Dendritic cell treated with granulocyte-macrophage colony-stimulating factor and Interleukin-4, amounts not matched to agents 40 ng/mL and 50 ng/mL, for 4 days (primary cell): Measurements from ENCODE around the gene CUEDC1.

Experiments
- H3K27ac Mint-ChIP-seq: one replicate; pipeline ENCODE4 v1.8.0; 2022; ENCODE audit warnings: mild to moderate bottlenecking, mixed read lengths
- H3K27me3 Mint-ChIP-seq: one replicate; pipeline ENCODE4 v1.8.0; 2022; ENCODE audit warnings: mild to moderate bottlenecking, mixed read lengths
- H3K36me3 Mint-ChIP-seq: one replicate; pipeline ENCODE4 v1.8.0; 2022; ENCODE audit warnings: low read depth, mixed read lengths
- H3K4me1 Mint-ChIP-seq: one replicate; pipeline ENCODE4 v1.8.0; 2022; ENCODE audit warnings: low read depth, mixed read lengths
- H3K4me3 Mint-ChIP-seq: one replicate; pipeline ENCODE4 v1.8.0; 2022; ENCODE audit warnings: mild to moderate bottlenecking, moderate library complexity, mixed read lengths
- H3K9me3 Mint-ChIP-seq: one replicate; pipeline ENCODE4 v1.8.0; 2022; ENCODE audit warnings: mixed read lengths
- intact Hi-C: fragments of 100-400 bp; cut with micrococcal nuclease; formaldehyde crosslinking; loops from one replicate; pipeline ENCODE4 v1.15.0; 2022

Gene CUEDC1

DNA sequence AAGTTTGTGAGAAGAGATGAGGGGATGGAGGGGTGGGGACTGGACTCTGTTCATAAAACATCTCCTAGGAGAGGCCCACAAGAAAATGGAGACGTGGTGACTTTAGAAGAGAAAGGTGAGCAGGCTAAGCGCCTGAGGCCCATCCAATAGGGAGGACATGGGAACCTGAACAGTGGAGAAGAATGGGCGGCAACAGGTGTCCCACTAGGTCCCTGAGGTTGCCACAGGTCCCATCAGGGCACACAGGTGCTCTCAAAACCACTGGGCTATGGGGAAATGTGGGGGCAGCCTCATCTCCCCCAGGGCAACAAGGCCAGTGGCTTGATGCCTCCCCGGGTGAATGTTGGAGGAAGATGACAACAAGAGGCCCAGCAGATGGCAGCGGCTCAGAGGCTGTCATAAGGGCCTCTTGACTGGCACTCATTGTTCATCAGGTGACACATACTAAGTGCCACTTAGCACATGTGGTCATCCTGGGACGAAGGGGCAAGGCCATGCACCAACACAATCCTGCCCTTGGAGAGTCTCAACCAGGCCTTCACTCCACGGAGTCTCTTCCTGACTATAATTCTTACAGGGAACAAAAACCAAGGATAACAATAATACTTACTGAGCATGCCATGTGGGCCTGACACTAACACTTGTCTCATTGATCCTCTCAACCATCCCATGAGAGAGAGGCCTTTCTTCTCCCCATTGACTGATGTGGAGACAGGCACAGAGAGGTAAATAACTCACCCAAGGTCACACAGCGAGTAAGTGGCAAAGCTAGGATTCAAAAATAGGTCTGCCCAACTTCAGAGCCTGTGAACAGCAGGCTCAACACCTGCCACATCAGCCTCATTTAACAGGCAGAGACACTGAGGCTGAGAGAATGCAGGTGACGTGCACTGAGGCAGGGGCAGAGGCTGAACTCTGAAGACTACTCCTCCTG, 38.0 kb downstream of the CUEDC1 start:
- H3K4me1 Mint-ChIP-seq = peaks cover 50% of the 10 kb centered on the region
- no peak overlapping the region for H3K4me3 Mint-ChIP-seq
- intact Hi-C loops = no loop called here
- peaks cover 40% of the 10 kb centered on the region for H3K36me3 Mint-ChIP-seq
- H3K27ac Mint-ChIP-seq = peak overlapping the region; percentile 65
- H3K27me3 Mint-ChIP-seq = no peaks in the 10 kb centered on the region
- no peaks in the 10 kb centered on the region for H3K9me3 Mint-ChIP-seq

DNA sequence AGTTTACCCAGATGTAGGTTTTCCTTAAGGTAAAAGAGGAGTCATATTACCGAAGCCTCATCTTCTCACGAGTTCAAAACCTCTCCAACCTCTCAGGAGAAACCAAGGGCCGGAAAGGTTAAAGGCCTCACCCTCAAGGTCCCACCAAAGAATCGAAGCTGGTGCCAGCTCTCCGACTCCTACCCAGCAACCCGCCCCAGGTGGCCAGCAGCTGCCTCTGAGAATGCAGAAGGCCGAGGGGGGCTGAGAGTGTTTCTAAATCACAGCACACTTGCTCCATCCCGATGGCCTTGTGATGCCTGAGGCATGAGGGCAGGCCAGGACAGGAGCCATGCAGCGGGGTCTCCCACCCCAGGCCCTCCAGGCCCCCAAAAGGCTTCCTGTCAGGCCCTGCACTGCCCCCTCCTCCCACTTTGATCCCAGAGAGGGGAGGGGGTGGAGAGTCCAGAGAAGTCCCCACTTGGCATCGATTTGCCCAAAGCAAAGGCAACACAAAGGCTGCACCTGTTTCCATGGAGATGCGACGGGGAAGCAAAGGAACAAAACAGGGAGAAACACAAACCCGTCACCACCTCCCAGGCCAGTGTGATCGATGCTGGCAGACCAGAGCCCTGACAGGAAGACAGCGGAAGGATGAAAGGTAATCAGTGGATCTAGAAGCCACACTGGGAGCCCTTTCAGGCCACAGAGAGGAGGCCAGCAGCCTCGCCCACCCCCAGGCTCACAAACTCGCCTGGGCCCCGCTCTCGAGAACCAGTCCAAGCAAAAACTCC, 39.0 kb downstream of the CUEDC1 start:
- peak overlapping the region; percentile 65 for H3K27ac Mint-ChIP-seq
- intact Hi-C loops = no loop called here

DNA sequence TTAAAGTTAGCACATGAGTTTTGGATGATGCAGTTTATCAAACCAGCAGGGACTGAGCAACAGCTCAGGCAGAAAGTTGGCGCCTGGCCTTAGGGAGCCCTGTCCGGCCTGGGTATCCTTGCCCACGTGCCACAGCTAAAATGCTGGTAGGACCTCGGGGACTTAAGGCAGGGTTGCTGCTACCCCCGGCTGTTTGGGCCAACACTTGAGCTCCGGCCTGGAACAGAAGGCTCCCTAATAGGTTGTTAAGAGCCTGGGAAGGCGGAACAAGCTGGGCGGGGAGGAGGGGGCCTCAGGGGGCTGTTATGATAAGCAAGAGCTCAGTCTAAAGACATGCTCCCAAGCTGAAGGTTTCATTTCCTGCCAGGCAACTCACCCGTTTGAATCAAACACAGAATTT, 39.7 kb downstream of the CUEDC1 start:
- peaks cover 47% of the 10 kb centered on the region for H3K4me1 Mint-ChIP-seq
- H3K4me3 Mint-ChIP-seq = no peak overlapping the region
- H3K27ac Mint-ChIP-seq = peak overlapping the region; percentile 65
- no peaks in the 10 kb centered on the region for H3K27me3 Mint-ChIP-seq
- no peaks in the 10 kb centered on the region for H3K9me3 Mint-ChIP-seq
- peaks cover 37% of the 10 kb centered on the region for H3K36me3 Mint-ChIP-seq
- intact Hi-C loops = no loop called here

More for the DNA sequence above, 39.0 kb downstream of the CUEDC1 start:
- no peaks in the 10 kb centered on the region for H3K27me3 Mint-ChIP-seq
- H3K4me1 Mint-ChIP-seq = peaks cover 41% of the 10 kb centered on the region
- H3K9me3 Mint-ChIP-seq = no peaks in the 10 kb centered on the region
- H3K4me3 Mint-ChIP-seq = no peak overlapping the region
- H3K36me3 Mint-ChIP-seq = peaks cover 38% of the 10 kb centered on the region

DNA sequence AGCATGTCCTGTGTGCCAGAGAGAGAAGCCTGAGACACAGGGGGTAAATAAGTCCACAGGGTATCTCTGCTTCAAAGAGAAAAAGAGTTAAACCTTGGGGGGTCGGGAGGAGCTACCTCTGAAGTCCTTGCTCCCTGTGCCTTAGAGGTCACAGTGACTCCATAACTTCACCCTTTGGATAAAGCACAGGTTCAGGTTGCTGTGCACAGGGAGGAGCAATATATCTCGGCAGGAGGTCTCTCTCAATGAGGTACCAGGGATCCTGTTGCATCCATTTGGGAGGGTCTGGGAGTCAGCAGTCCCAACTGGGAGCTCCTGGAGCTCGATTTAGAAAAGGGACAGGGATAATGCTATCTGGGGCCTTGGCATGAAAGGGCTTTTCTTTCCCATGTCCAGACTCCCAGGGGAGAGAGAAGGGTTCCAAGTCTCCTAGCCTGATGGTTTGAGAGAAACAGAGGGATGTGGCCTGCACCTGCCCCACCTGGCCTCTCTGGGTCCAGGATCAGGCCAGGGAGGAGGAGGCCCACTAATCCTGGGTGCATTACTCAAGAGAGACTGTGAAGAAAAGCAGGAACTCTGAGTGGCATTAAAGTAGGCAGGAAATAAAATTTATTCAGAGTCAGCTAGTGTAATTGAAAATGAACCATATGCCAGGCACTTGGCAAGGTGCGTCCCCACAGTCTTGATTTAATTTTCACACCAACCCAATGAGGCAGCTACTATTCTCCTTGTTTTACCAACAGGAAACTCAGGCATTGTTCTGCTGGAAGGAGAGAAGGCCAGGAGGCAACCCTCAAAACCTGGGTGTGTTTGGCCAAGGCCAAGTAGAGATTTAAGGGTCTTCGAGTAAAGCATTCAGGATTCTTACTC, 40.7 kb downstream of the CUEDC1 start:
- Mint-ChIP-seq H3K9me3 (no peaks in the 10 kb centered on the region), H3K4me1 (peaks cover 58% of the 10 kb centered on the region), H3K27ac (no peak overlapping the region), H3K27me3 (no peaks in the 10 kb centered on the region), H3K36me3 (peaks cover 36% of the 10 kb centered on the region), H3K4me3 (no peak overlapping the region)
- intact Hi-C loops = no loop called here

DNA sequence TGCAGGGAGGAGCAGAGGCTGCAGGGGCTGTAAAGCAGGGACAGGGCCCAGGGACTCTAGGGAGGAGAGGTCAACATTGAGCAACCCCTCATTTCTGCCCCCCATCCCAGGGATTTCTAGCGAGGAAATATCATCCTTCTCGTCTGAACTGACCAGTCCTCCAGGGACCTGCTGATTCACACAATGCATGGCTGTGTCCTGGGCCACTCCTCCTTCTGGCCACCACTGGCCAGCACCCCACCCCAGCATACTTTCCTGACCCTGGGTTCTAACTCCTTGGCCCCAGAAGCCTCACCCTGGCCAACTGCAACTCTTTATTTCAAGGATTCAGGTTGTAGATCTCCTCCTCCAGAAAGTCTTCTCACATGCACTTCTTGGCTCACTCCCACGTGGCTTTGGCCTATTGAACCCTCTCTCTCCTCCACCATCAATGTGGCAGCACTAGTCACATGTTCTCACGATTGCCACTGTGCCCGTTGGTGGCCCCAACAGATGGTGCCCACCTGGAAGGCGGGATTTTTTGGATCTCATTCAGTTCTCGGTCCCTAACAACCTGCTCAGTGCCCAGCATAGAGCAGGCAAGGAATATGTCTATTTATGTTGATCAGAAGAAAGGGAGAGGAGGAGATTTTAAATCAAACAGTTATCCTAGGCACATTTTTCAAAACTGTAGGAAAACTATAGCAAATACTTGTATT, 41.5 kb downstream of the CUEDC1 start:
- Mint-ChIP-seq H3K27ac (no peak overlapping the region), H3K9me3 (no peaks in the 10 kb centered on the region), H3K36me3 (peaks cover 36% of the 10 kb centered on the region), H3K27me3 (no peaks in the 10 kb centered on the region), H3K4me1 (peaks cover 61% of the 10 kb centered on the region), H3K4me3 (no peak overlapping the region)
- intact Hi-C loops = no loop called here

DNA sequence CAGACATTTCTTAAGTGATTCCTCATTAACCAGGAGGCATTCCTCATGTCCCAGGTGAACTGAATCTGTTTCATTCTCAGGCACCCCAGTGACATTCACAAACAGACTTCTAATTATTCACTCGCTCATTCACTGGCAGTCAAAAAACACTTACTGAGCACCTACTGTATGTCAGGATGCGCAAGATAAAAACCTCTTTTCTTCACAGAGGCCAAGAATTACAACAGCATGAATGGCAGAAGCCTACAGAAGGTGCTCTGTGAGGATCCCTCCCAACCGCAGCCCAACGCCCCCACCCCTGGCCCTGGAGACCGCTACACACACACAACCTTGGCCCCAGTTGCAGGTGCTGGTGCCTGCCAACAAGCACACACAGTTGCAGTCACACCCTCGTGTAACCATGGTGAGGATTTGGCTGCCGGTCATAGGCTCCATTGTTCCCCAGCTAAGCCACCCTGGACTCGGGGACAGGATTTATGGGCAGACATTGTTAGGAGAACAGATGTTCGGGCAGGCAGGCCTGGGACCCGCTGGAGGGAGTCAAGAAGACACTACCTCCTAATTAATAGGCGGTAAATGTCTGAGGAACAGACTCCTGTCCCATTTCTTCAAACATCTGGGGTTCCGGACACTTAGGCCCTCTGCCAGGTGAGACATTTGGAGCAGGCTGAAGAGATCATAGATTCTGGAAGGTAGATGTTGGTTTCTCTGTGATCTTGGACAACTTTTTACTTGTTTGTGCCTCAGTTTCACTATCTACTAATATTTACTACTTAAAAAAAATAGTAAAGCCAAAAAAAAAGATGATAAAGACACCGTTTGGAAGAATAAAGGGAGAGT, 43.2 kb downstream of the CUEDC1 start:
- intact Hi-C loops = no loop called here
- H3K27me3 Mint-ChIP-seq = no peaks in the 10 kb centered on the region

DNA sequence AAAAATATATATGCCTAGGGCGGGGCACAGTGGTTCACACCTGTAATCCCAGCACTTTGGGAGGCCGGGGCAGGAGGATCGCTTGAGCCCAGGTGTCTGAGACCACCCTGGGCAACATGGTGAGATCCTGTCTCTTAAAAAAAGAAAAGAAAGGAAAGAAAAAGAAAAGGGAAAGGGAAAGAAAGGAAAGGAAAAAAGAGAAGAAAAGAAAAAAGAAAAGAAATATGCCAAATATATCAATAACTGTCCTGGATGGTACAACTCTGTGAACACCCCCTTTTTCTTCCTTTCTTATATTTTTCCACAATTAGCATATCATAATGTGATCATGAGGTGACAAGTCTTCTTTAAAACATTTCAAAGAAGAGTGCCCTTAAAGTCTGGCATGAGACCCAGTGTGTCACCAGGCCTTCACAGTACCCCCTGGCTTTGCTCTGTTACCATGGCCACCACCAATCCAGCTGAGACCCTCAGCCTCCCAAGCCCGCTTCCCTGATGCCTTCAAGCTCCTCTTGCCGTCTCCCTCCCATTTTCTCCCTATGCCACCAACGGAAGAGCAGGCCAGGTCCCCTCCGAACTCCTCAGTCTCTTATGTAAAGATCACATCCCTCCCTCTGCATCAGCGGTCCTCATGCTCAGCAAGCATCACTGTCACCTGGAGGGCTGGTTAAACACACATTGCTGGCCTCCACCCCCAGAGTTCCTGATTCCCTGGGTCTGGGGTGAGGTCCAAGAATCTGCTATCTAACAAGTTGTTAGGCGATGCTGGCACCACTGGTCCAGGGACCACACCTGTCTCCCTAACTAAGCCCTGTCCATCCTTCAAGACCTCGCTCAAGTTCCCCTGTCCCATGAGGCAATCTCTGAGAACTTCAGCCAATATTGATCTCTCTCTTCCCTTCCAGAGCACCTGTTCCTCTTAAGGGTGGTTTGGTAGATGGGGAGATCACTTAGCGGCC, 44.5 kb downstream of the CUEDC1 start:
- H3K27ac Mint-ChIP-seq = peak overlapping the region; percentile 47
- H3K4me1 Mint-ChIP-seq = peaks cover 53% of the 10 kb centered on the region
- H3K9me3 Mint-ChIP-seq = no peaks in the 10 kb centered on the region
- no peak overlapping the region for H3K4me3 Mint-ChIP-seq
- intact Hi-C loops = no loop called here
- H3K27me3 Mint-ChIP-seq = no peaks in the 10 kb centered on the region
- H3K36me3 Mint-ChIP-seq = peaks cover 21% of the 10 kb centered on the region

More for the DNA sequence above, 43.2 kb downstream of the CUEDC1 start:
- no peak overlapping the region for H3K4me3 Mint-ChIP-seq
- H3K9me3 Mint-ChIP-seq = no peaks in the 10 kb centered on the region
- peaks cover 54% of the 10 kb centered on the region for H3K4me1 Mint-ChIP-seq
- H3K36me3 Mint-ChIP-seq = peaks cover 32% of the 10 kb centered on the region
- H3K27ac Mint-ChIP-seq = no peak overlapping the region

DNA sequence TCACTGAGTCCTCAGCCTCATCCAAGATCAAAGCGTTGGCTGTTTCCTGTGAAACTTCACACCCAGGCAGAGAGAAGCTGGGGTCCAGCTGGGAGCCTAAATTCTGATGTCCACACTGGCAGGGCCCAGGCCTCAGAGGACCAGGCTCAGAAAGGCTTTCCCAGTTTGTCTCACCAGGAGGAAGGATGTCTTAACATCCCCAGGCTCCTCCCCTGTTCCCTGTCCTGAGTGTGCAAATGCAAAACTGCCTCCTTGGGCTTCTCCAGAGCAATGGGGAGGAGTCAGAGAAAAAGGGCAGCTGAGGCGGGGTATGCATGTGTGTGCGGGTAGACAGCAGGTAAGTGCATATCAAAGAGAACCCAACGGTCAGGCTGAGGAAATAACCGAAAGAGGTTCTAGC, 45.7 kb downstream of the CUEDC1 start:
- Mint-ChIP-seq H3K36me3 (peaks cover 20% of the 10 kb centered on the region), H3K27ac (peak overlapping the region; percentile 11)

DNA sequence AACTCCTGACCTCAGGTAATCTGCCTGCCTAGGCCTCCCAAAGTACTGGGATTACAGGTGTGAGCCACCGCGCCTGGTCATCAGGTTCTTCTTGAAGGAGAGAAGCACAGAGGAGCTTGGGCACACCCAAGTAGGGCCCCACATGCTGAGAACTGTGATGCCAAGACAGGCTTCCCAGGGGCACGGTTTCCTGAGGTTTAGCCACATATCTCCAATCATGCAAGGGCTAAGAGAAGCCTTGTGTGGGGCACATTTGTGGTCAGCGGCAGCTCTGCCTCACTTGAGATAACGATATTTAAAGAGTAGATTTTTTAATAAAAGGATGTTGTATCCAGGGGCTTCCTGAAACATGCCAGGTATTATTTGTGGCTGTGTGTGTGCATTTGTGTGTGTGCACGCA, 46.9 kb downstream of the CUEDC1 start:
- H3K36me3 Mint-ChIP-seq = peaks cover 7% of the 10 kb centered on the region
- intact Hi-C loops = no loop called here
- no peak overlapping the region for H3K27ac Mint-ChIP-seq
- no peak overlapping the region for H3K4me3 Mint-ChIP-seq
- H3K9me3 Mint-ChIP-seq = no peaks in the 10 kb centered on the region
- peaks cover 62% of the 10 kb centered on the region for H3K4me1 Mint-ChIP-seq
- H3K27me3 Mint-ChIP-seq = no peaks in the 10 kb centered on the region

More for the DNA sequence above, 45.7 kb downstream of the CUEDC1 start:
- no peaks in the 10 kb centered on the region for H3K9me3 Mint-ChIP-seq
- no peaks in the 10 kb centered on the region for H3K27me3 Mint-ChIP-seq
- no peak overlapping the region for H3K4me3 Mint-ChIP-seq
- intact Hi-C loops = no loop called here
- peaks cover 62% of the 10 kb centered on the region for H3K4me1 Mint-ChIP-seq

DNA sequence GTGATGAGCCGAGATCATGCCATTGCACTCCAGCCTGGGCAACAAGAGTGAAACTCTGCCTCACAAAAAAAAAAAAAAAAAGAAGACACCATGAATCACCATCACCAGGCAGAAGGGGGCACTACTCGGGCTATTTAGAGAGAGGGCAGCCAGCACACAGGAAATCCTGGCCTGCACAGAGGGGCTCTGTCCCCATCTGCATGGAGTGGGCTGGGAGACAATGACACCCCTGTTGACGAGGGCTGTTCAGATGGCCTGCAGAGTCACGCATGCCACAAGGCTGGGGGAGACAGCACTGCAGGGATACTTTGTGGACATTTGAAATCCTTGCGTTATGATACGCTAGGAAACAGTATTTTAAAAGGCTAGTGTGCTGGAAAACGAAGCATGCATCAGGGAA, 48.3 kb downstream of the CUEDC1 start:
- intact Hi-C loops = no loop called here
- Mint-ChIP-seq H3K36me3 (peaks cover 7% of the 10 kb centered on the region), H3K4me3 (no peak overlapping the region), H3K4me1 (peaks cover 74% of the 10 kb centered on the region), H3K27ac (peak overlapping the region; percentile 55), H3K27me3 (no peaks in the 10 kb centered on the region), H3K9me3 (no peaks in the 10 kb centered on the region)

DNA sequence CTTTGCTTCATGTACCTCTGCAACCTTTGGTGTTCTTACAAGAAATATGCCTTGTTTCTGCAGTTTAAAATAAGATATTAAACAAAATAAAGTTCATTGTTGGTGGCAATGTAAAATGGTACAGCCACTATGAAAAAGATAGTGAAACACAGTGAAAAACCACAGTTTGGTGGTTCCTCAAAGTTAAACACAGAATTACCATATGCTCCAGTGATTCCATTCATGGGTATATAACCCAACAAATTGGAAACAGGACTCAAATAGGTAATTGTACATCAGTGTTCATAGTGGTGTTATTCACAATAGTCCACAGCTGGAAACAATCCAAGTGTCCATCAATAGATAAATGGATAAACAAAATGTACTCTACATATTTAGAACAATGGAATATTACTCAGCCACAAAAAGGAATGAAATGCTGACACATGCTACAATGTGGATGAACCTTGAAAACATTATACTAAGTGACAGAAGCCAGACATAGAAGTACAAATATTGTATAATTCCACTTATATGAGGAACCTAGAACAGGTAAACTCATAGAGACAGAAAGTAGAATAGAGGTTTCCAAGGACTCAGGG, 49.2 kb downstream of the CUEDC1 start:
- Mint-ChIP-seq H3K27ac (peak overlapping the region; percentile 97), H3K4me1 (peaks cover 79% of the 10 kb centered on the region), H3K4me3 (no peak overlapping the region), H3K36me3 (peaks cover 13% of the 10 kb centered on the region), H3K27me3 (no peaks in the 10 kb centered on the region), H3K9me3 (no peaks in the 10 kb centered on the region)
- intact Hi-C loops = no loop called here
